HG03469 (cell line): ENCODE data around the gene SV2C.

Source experiments
- ATAC-seq: cut with Tn5 transposase; IDR thresholded peaks from one replicate; pipeline ENCODE4 v1.9.1; 2021; ENCODE audit warnings: mild to moderate bottlenecking, moderate library complexity, moderate number of reproducible peaks; ENCODE audit not compliant: unreplicated experiment

Gene SV2C

DNA sequence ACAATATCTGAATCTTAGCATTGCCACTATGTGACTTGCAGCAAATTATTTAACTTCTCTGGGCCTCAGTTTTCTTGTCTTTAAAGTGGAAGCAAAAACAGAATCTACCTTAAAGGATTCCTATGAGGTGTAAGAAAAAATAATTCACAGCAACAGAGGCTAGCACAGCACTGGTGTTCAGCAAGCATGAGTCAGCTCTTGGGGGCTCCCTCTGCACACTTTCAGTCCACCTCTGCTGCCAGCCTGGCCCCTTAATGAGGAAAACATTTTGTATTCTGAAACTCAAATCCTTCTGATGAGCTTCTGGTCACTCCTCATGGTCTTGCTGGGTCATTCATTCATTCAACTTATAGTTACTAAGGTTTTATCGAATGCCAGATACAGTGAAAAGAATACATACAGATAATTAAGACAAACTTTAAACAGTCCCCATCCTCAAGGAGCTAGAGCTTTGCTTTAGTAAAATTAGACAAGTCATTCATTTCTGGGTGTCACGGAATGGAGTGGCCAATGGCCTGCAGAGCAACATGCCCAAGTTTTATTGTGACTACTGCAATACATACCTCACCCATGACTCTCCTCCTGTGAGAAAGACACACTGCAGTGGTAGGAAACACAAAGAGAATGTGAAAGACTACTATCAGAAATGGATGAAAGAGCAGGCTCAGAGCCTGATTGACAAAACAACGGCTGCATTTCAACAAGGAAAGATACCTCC lies 293.1 kb downstream of the SV2C start:
- ATAC-seq, result no peak

- ATAC-seq, result no peak
Measured at GRCh38 chr5:76376866-76377230, 293.7 kb downstream of the SV2C start.

GRCh38 chr5:76378355-76378754 lies 295.2 kb downstream of the SV2C start:
- no peak for ATAC-seq

DNA sequence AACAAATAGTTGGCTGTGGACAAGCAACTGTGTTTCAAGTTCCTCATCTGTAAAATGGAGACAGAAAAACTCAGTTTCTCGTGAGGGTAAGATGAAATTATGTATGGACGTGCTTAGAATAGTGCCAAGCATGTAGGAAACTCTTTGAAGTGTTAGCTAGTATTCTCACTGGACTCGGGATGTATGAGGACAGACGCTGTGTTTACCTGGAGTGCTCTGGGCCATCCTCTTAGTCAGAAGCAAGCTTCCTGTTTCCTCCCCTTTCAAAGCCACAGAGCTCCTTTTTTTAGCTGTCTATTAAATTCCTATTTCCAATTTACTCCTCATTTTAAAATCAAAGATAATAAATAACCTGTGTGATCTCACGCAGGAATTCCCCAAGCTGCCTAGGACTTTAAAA lies 296.1 kb downstream of the SV2C start:
- ATAC-seq, result no peak

- no peak for ATAC-seq
Measured at GRCh38 chr5:76379855-76380254, 296.7 kb downstream of the SV2C start.

- ATAC-seq, result no peak
Measured at GRCh38 chr5:76380346-76381066, 297.3 kb downstream of the SV2C start.

GRCh38 chr5:76383126-76383832 lies 300.1 kb downstream of the SV2C start:
- ATAC-seq, result no peak

GRCh38 chr5:76384189-76384588 lies 301.0 kb downstream of the SV2C start:
- no peak for ATAC-seq

- ATAC-seq, result no peak
Measured at GRCh38 chr5:76384705-76385104, 301.5 kb downstream of the SV2C start.

- no peak for ATAC-seq
Measured at GRCh38 chr5:76385540-76385939, 302.4 kb downstream of the SV2C start.

GRCh38 chr5:76386360-76386759 lies 303.2 kb downstream of the SV2C start:
- no peak for ATAC-seq

- no peak for ATAC-seq
Measured at GRCh38 chr5:76388236-76388635, 305.1 kb downstream of the SV2C start.

- ATAC-seq, result no peak
Measured at GRCh38 chr5:76388791-76389512, 305.8 kb downstream of the SV2C start.

DNA sequence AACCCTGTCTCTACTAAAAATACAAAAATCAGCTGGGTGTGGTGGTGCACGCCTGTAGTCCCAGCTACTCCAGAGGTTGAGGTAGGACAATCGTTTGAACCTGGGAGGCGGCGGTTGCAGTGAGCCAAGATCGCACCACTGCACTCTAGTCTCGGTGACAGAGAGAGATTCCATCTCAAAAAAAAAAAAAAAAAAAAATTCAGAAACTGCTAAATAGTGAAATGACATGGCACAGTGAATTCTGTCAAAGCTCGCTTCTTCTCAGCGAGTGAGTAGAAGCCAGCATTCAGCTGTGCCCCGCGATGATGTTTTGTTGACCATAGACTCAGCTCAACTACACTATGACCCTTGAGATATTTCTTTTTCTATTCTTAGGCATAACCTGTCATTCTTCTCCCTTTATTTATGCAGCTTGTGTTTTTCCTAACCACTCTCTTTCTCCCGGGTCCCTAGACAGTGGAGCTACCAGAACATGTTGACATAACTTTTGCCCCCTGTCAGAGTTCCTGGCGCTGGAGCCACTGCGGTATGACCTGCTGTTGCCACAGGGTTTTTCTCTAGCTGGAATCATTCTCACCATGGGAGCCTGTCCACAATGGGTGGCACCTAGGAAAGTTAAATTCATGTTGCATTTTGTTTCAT lies 306.5 kb downstream of the SV2C start:
- ATAC-seq, result no peak

DNA sequence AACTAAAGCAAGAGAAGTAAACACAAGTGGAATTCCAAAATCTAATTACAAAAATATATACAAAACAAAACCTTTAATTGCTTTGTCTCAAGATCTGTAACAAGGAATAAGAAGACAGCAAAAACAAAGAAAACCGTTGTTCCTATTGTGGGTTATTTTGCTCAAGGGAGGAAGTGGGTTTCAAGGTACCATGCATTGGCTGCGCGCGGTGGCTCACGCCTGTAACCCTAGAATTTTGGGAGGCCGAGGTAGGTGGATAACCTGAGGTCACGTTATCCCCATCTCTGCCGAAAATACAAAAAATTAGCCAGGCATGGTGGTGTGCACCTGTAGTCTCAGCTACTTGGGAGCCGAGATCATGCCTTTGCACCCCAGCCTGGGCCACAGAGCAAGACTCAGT lies 307.8 kb downstream of the SV2C start:
- ATAC-seq, result no peak

GRCh38 chr5:76393035-76393680 lies 310.0 kb downstream of the SV2C start:
- ATAC-seq, result no peak

- no peak for ATAC-seq
Measured at GRCh38 chr5:76397200-76397599, 314.0 kb downstream of the SV2C start.

GRCh38 chr5:76399268-76399667 lies 316.1 kb downstream of the SV2C start:
- ATAC-seq, result no peak

DNA sequence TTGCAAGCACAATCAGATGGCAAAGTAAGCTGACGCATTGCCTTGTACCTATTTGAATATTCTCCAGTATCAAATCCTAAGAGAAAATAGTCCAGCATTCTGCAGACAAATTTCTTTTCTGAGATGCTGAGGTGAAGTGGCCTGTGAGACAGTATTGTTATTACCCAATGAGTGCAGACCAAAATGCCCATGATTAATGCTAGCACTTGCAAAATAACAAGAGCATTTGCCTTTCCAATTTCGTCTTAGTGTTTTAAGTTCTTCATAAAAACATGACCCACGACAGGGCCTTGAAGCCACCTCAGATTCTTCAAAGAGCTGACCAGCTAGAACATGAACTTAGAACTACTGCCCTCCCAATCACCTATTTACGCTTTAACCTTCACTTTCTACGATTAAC lies 317.3 kb downstream of the SV2C start:
- no peak for ATAC-seq

GRCh38 chr5:76401801-76402250 lies 318.6 kb downstream of the SV2C start:
- no peak for ATAC-seq
